Activated CD4-positive, alpha-beta T cell treated with anti-CD3 and anti-CD28 coated beads, Interleukin-2, amount 50 U/mL, for 4 hours (primary cell): ENCODE measurements around the gene OR5T1.

Experiments
- DNase-seq, 2 experiments: peaks; one replicate each; pipeline ENCODE4 v3.0.0-alpha.2; 2020

Gene OR5T1

GRCh38 chr11:56273854-56274253, at the start of gene OR5T1:
TSS of gene OR5T1 (plus strand) at chr11:56274154. CDS start at chr11:56275639, 1,485 bp downstream.
- no peak for DNase-seq

- DNase-seq: no peak
Measured at GRCh38 chr11:56234155-56234554, 39.8 kb upstream of the OR5T1 start, which contains the start of gene OR5T2. TSS of gene OR5T2 (minus strand) at chr11:56234255. CDS start at chr11:56233062, 1,193 bp downstream.

- no peak for DNase-seq
Measured at GRCh38 chr11:56251954-56252353, 22.0 kb upstream of the OR5T1 start, which contains the start of gene OR5T3. TSS of gene OR5T3 (plus strand) at chr11:56252254. CDS start at chr11:56252254, 0 bp downstream.

- DNase-seq: no peak
Measured at GRCh38 chr11:56271092-56271491, 2.9 kb upstream of the OR5T1 start.

- DNase-seq: no peak
Measured at GRCh38 chr11:56292154-56292553, 18.2 kb downstream of the OR5T1 start, which contains the start of gene OR8H1. TSS of gene OR8H1 (minus strand) at chr11:56292254. CDS start at chr11:56291062, 1,192 bp downstream.

GRCh38 chr11:56296898-56297297, 22.9 kb downstream of the OR5T1 start:
- DNase-seq: no peak

GRCh38 chr11:56307836-56308235, 33.9 kb downstream of the OR5T1 start:
- DNase-seq: no peak

- no peak for DNase-seq
Measured at GRCh38 chr11:56314844-56315243, 40.9 kb downstream of the OR5T1 start, which contains the start of gene OR8K3. TSS of gene OR8K3 (plus strand) at chr11:56315144. CDS start at chr11:56318307, 3,163 bp downstream.
